ENCODE measurements around the gene CD28. TPM values are rescaled to one million over a fixed set of nuclear protein-coding genes. Genes with fewer than 3 reads are reported as not detected.

Gene CD28
- total and polyA plus RNA-seq, 10 of the 15 experiments (the other 5 are each of a cell fraction or from before 2014, with no cell fraction given), result 0.03 to 0.23 (median 0.04) TPM; not detected in 7

- TF ChIP-seq STAT3 (IDR thresholded peaks at IDR 0.05; ENCODE audit: low read depth, low read length) (no peak), PAX8 (IDR thresholded peaks at IDR 0.05) (no peak), FOXM1 (IDR thresholded peaks at IDR 0.05; ENCODE audit: low read depth, low read length) (no peak), SMAD5 (IDR thresholded peaks at IDR 0.05; ENCODE audit: low read depth) (no peak), NFIC (IDR thresholded peaks at IDR 0.05; ENCODE audit: low read depth, low read length) (0 out of 2 replicates have a peak, but pooled peaks have one; percentile 23), MXI1 (IDR thresholded peaks at IDR 0.05; ENCODE audit: low read depth, low read length) (no peak), JUND (IDR thresholded peaks at IDR 0.05; ENCODE audit: low read depth, low read length) (no peak), HCFC1 (IDR thresholded peaks at IDR 0.05; ENCODE audit: low read length) (no peak), CBFB (IDR thresholded peaks at IDR 0.05; ENCODE audit: low read depth) (no peak), MEF2B (IDR thresholded peaks at IDR 0.05; ENCODE audit: partially characterized antibody, poor library complexity, severe bottlenecking) (peak; percentile 46), ASH2L (IDR thresholded peaks at IDR 0.05; ENCODE audit: borderline replicate concordance, low read depth) (no peak), FOXK2 (IDR thresholded peaks at IDR 0.05) (no peak), MYC (IDR thresholded peaks at IDR 0.05; ENCODE audit: insufficient read depth, insufficient read length, insufficient replicate concordance, low read length, severe bottlenecking) (no peak), NR2F1 (conservative IDR thresholded peaks at IDR 0.05) (no peak), TCF12 (IDR thresholded peaks at IDR 0.05; ENCODE audit: low read depth, low read length) (peak; percentile 62; the same call in 1 of the 2 replicates), PML (IDR thresholded peaks at IDR 0.05; ENCODE audit: low read length) (no peak), NFYA (IDR thresholded peaks at IDR 0.05; ENCODE audit: borderline replicate concordance, low read depth, low read length) (no peak), CHD4 (IDR thresholded peaks at IDR 0.05) (no peak), SMAD1 (IDR thresholded peaks at IDR 0.05; ENCODE audit: low read depth, partially characterized antibody) (no peak), IKZF2 (IDR thresholded peaks at IDR 0.05) (peak in 1 of 2 experiments; percentile 29; a peak in 1 of 4 replicates), BCL11A (IDR thresholded peaks at IDR 0.05; ENCODE audit: low read depth, low read length) (no peak), STAT1 (conservative IDR thresholded peaks at IDR 0.05) (no peak), WRNIP1 (IDR thresholded peaks at IDR 0.05; ENCODE audit: borderline replicate concordance, low read depth, low read length) (no peak), CBX5 (IDR thresholded peaks at IDR 0.05; ENCODE audit: low read depth) (no peak), CREM (IDR thresholded peaks at IDR 0.05; ENCODE audit: low read depth) (no peak), RAD21 (IDR thresholded peaks at IDR 0.05; ENCODE audit: insufficient read depth, low read depth, low read length) (no peak), HDAC2 (IDR thresholded peaks at IDR 0.05) (no peak), RUNX3 (IDR thresholded peaks at IDR 0.05; ENCODE audit: low read length) (peak; percentile 92), ESRRA (IDR thresholded peaks at IDR 0.05; ENCODE audit: low read length) (no peak)
- TF ChIP-seq, protein P1, sequence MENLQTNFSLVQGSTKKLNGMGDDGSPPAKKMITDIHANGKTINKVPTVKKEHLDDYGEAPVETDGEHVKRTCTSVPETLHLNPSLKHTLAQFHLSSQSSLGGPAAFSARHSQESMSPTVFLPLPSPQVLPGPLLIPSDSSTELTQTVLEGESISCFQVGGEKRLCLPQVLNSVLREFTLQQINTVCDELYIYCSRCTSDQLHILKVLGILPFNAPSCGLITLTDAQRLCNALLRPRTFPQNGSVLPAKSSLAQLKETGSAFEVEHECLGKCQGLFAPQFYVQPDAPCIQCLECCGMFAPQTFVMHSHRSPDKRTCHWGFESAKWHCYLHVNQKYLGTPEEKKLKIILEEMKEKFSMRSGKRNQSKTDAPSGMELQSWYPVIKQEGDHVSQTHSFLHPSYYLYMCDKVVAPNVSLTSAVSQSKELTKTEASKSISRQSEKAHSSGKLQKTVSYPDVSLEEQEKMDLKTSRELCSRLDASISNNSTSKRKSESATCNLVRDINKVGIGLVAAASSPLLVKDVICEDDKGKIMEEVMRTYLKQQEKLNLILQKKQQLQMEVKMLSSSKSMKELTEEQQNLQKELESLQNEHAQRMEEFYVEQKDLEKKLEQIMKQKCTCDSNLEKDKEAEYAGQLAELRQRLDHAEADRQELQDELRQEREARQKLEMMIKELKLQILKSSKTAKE (IDR thresholded peaks at IDR 0.05; ENCODE audit: low read depth, poor library complexity, severe bottlenecking), result peak; percentile 23
- TF ChIP-seq, protein P2, sequence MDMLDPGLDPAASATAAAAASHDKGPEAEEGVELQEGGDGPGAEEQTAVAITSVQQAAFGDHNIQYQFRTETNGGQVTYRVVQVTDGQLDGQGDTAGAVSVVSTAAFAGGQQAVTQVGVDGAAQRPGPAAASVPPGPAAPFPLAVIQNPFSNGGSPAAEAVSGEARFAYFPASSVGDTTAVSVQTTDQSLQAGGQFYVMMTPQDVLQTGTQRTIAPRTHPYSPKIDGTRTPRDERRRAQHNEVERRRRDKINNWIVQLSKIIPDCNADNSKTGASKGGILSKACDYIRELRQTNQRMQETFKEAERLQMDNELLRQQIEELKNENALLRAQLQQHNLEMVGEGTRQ (IDR thresholded peaks at IDR 0.05; ENCODE audit: borderline replicate concordance, low read depth, low read length), result no peak
- TF ChIP-seq, protein P3, sequence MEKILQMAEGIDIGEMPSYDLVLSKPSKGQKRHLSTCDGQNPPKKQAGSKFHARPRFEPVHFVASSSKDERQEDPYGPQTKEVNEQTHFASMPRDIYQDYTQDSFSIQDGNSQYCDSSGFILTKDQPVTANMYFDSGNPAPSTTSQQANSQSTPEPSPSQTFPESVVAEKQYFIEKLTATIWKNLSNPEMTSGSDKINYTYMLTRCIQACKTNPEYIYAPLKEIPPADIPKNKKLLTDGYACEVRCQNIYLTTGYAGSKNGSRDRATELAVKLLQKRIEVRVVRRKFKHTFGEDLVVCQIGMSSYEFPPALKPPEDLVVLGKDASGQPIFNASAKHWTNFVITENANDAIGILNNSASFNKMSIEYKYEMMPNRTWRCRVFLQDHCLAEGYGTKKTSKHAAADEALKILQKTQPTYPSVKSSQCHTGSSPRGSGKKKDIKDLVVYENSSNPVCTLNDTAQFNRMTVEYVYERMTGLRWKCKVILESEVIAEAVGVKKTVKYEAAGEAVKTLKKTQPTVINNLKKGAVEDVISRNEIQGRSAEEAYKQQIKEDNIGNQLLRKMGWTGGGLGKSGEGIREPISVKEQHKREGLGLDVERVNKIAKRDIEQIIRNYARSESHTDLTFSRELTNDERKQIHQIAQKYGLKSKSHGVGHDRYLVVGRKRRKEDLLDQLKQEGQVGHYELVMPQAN (conservative IDR thresholded peaks at IDR 0.05), result no peak
These were observed 32.5 kb upstream of the CD28 start (continued) for GRCh38 chr2:203673933-203674332.

Measured in GM12878 (cell line).